Activated T-cell treated with anti-CD3 and anti-CD28 coated beads, Interleukin-2, amount 50 U/mL, for 4 hours (primary cell): Measurements from ENCODE around the gene OR10G2. TPM values are rescaled to one million over a fixed set of nuclear protein-coding genes. Genes with fewer than 3 reads are reported as not detected.

Source experiments
- ATAC-seq, 2 donors: fragments of 200-7000 bp; cut with Tn5 transposase; one replicate each; pipeline ENCODE4 v1.10.0; 2021
- DNase-seq: peaks from one replicate; pipeline ENCODE4 v3.0.0-alpha.2; 2020
- H3K27me3 Mint-ChIP-seq: one replicate; pipeline ENCODE4 v1.8.0; 2021; ENCODE audit warnings: low read depth, mixed read lengths
- H3K36me3 Mint-ChIP-seq: one replicate; pipeline ENCODE4 v1.8.0; 2022; ENCODE audit warnings: mixed read lengths; ENCODE audit not compliant: insufficient read depth
- H3K4me1 Mint-ChIP-seq: one replicate; pipeline ENCODE4 v1.8.0; 2021; ENCODE audit warnings: low read depth, mixed read lengths
- H3K4me3 Mint-ChIP-seq: one replicate; pipeline ENCODE4 v1.8.0; 2021; ENCODE audit warnings: mild to moderate bottlenecking, moderate library complexity, mixed read lengths
- H3K9me3 Mint-ChIP-seq: one replicate; pipeline ENCODE4 v1.8.0; 2021; ENCODE audit warnings: mixed read lengths
- total RNA-seq, 3 donors: library from RNA; stranded (reverse); gene quantifications; one replicate each; pipeline ENCODE4 v1.2.1, GENCODE V29; 2021

Gene OR10G2, protein sequence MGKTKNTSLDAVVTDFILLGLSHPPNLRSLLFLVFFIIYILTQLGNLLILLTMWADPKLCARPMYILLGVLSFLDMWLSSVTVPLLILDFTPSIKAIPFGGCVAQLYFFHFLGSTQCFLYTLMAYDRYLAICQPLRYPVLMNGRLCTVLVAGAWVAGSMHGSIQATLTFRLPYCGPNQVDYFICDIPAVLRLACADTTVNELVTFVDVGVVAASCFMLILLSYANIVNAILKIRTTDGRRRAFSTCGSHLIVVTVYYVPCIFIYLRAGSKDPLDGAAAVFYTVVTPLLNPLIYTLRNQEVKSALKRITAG
- not detected for total RNA-seq

DNA sequence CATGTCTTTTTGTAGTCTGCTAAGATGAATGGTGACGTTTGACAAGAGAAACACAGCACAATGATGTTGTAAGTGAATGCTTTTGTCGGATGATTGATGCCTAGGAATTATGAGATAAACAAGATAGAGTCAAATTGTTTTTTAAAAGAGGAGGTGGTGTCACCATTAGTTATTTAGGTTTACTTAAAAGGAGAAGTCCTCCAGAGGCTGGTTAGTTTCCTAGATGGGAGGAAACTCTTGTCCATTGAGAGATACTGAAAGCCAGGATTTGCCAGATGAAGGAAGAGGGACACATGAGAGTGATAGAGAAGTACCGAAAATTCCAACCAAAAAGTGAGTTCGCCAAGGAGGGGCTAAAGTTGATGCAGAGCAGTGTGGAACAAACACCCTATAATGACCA lies at the start of gene OR10G2:
Gene OR10G2 (minus strand): TSS at position 101 of the 400 bp plus-strand sequence. CDS start 98 bp downstream, at position 3.
- H3K4me3 Mint-ChIP-seq: no peak within 1 kb of the TSS
- no peak for DNase-seq
- peaks cover 11% of the 10 kb centered on the region for H3K27me3 Mint-ChIP-seq
- no peaks in the 10 kb centered on the region for H3K4me1 Mint-ChIP-seq
- peaks cover 8% of the 10 kb centered on the region for H3K9me3 Mint-ChIP-seq
- no peaks in the 10 kb centered on the region for H3K36me3 Mint-ChIP-seq
- ATAC-seq: no peak

DNA sequence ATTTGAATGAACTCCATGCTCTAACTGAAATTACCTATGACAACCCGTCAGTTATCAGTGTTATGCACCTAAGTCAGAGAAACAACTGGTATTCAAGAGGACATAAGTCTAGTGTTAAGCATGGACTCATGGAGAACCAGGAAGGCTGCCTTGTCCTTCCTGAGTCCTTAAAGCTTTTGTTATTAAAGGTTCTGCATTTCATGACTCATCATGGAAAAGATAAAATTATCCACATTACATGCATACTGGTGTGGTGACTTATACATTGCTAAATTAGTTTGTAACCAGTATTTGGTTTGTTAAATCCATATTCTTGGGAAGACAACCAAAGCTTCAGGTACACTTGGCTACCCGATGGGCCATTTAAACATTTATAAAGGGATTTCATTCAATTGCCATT lies 45.3 kb upstream of the OR10G2 start:
- H3K4me3 Mint-ChIP-seq: no peak overlapping the region
- H3K36me3 Mint-ChIP-seq: no peaks in the 10 kb centered on the region
- H3K9me3 Mint-ChIP-seq: peaks cover 4% of the 10 kb centered on the region
- DNase-seq (no peak), ATAC-seq (no peak)
- peaks cover 18% of the 10 kb centered on the region for H3K27me3 Mint-ChIP-seq
- H3K4me1 Mint-ChIP-seq: no peaks in the 10 kb centered on the region

DNA sequence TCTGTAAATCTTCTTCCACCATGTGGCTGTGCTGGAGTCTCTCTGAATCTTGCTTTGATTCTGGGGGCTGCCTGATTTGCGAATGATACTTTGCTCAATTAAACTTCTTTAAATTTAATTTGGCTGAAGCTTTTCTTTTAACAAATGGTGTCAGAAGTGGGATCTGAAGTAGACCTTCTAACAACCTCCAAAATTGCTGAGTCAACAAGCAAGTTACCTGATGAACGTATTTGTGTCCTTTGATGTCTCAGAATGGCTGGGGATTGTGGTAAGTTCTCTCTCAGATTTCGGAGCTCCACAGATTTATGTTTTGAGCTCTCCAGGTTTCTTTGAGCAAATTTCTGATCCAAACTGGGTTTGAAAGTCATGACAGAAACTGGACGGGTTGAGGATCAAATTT lies 40.8 kb upstream of the OR10G2 start:
- H3K4me1 Mint-ChIP-seq: no peaks in the 10 kb centered on the region
- H3K36me3 Mint-ChIP-seq: no peaks in the 10 kb centered on the region
- H3K9me3 Mint-ChIP-seq: peaks cover 4% of the 10 kb centered on the region

DNA sequence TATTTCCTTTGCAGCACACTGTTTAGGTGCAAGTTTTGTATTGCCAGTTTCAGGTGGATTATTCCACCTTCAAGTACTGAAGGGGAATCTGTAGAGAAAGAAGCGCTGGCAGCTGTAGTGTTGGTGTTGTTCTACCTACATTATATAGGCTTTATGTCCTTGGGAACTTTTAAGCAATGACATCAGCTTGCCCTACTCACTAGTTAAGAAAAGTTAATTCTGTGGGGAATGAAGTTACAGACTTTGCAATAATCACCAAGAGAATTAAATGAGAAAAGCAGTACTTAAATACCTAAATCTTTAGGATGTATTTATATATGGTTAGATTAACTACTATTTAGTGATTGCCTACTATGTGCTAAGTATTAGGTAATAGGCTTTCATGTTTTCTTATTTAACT lies 39.0 kb upstream of the OR10G2 start, which contains the start of gene OR4E1:
Gene OR4E1 (minus strand): TSS at position 101 of the 400 bp plus-strand sequence. CDS start 2,883 bp downstream, outside the sequence.
- Mint-ChIP-seq H3K4me3 (no peak within 1 kb of the TSS), H3K27me3 (peaks cover 18% of the 10 kb centered on the region), H3K4me1 (no peaks in the 10 kb centered on the region), H3K9me3 (peaks cover 4% of the 10 kb centered on the region), H3K36me3 (no peaks in the 10 kb centered on the region)
- no peak for ATAC-seq
- no peak for DNase-seq

More for the DNA sequence above, 40.8 kb upstream of the OR10G2 start:
- DNase-seq: no peak
- peaks cover 16% of the 10 kb centered on the region for H3K27me3 Mint-ChIP-seq
- no peak overlapping the region for H3K4me3 Mint-ChIP-seq
- ATAC-seq: no peak

DNA sequence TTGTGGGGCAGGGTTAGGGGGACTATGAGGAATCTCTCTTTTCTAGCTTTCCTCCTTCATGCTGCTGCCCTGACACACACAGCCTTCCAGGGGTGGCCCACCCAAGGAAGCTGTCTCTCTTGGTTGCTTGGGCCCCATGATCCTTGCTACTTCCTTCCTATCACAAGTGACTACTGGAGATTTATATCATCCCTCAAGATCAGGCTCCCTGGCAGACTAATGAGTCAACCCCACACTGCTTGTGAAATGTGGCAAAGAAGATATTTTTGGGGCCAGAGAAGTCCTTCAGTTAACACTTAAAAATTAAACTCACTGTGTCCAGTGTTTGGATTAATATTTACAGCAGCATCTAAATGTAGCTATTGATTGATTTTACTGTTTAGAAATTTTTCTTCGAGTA lies 37.4 kb upstream of the OR10G2 start:
- no peak overlapping the region for H3K4me3 Mint-ChIP-seq
- no peaks in the 10 kb centered on the region for H3K36me3 Mint-ChIP-seq
- ATAC-seq (no peak), DNase-seq (no peak)
- H3K27me3 Mint-ChIP-seq: peaks cover 15% of the 10 kb centered on the region
- peaks cover 4% of the 10 kb centered on the region for H3K9me3 Mint-ChIP-seq
- no peaks in the 10 kb centered on the region for H3K4me1 Mint-ChIP-seq

DNA sequence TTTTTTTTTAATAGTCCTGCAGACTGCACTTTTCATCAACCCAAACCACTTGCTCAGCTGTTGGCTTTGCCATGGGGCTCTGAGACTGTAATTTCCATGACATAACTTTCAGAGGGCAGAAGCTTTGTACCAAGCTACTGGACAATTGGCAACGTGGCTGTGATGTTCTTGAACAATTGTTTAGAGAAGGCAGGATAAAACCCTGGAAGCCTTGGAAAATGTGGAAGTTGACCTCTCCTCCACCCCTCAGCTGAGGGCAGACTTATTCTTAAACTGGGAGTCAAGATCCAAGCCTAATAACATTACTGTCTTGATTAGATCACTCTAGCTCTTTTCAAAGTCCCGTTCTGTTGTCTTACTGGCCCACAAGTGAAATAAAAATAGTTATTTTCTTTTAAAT lies 36.6 kb upstream of the OR10G2 start:
- no peak for DNase-seq
- peaks cover 4% of the 10 kb centered on the region for H3K9me3 Mint-ChIP-seq
- H3K36me3 Mint-ChIP-seq: no peaks in the 10 kb centered on the region
- ATAC-seq: no peak
- H3K4me1 Mint-ChIP-seq: no peaks in the 10 kb centered on the region
- no peak overlapping the region for H3K4me3 Mint-ChIP-seq
- H3K27me3 Mint-ChIP-seq: peaks cover 19% of the 10 kb centered on the region

DNA sequence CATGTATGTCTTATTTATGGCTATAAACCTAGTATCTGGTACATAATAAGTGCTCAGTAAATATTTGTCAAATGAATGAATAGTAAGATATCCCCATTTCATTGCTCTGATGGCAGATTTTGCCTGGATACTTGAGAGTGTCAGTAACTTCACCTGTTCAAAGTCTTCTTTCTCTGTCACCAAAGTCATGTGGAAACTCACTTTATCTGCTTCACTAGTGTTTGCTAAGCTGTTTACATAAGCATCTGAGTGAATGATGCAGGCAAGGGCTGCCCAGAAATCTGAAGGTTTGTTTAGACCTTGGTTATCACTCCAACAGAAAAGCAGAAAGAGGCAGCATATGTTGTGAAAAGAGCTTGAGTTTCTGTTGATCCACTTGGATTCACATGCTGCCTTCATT lies 34.5 kb upstream of the OR10G2 start:
- no peak for ATAC-seq
- no peak for DNase-seq
- no peaks in the 10 kb centered on the region for H3K36me3 Mint-ChIP-seq
- no peak overlapping the region for H3K4me3 Mint-ChIP-seq
- no peaks in the 10 kb centered on the region for H3K4me1 Mint-ChIP-seq
- no peaks in the 10 kb centered on the region for H3K9me3 Mint-ChIP-seq
- H3K27me3 Mint-ChIP-seq: peaks cover 28% of the 10 kb centered on the region

DNA sequence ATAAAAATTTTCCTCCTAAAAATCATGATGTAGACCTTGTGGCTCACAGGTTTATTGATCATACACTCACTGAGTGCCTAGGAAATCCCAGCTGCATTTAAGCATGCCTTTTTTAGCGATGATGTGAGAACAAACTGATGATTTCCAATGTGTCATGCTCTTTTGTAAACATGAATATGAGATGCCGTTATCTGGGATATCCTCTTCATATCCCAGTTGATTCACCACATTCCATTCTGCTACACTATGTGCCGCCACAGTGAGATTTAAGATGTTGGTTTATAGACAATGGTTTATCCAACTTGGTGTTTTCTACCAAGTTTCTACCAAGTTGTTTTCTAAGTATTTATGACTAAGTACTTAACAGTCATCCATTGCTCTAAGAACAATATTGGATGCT lies 33.6 kb upstream of the OR10G2 start:
- Mint-ChIP-seq H3K4me3 (no peak overlapping the region), H3K27me3 (peaks cover 35% of the 10 kb centered on the region), H3K9me3 (no peaks in the 10 kb centered on the region), H3K4me1 (no peaks in the 10 kb centered on the region), H3K36me3 (no peaks in the 10 kb centered on the region)
- DNase-seq (no peak), ATAC-seq (no peak)

DNA sequence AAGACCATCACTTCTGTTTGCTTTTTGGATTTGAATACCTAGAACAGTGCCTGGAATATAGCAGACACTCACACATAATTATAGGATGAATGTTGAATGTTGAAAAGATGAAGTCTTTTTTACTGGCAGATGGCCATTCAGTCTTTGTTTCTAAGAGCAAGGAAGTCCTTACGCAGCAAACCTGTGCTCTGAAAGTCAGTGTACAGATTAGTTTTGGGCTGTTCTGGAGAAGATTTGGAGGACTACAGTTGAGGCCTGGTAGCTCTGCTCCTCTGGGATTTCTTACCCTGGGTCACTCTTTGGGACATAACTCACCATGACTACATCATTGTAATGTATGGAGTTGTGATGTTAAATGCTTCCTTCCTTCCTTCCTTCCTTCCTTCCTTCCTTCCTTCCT lies 22.2 kb upstream of the OR10G2 start:
- ATAC-seq: no peak
- no peaks in the 10 kb centered on the region for H3K4me1 Mint-ChIP-seq

DNA sequence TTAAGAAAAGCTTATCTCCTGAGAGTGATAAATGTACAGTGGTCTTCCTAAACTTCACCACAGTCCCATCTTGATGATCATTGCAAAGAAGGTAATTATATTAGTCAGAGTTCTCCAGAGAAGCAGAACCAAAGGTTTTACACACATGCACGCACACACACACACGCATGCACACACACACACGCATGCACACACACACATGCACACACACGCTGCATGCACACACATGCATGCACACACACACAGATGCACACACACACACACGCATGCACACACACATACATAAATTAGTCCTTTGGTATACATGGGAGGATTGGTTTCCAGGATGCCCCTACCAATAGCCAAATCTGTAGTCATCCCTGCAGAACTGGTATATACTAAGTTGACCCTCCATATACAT lies 19.5 kb upstream of the OR10G2 start:
- Mint-ChIP-seq H3K4me1 (no peaks in the 10 kb centered on the region), H3K4me3 (no peak overlapping the region), H3K36me3 (no peaks in the 10 kb centered on the region), H3K27me3 (peaks cover 22% of the 10 kb centered on the region), H3K9me3 (no peaks in the 10 kb centered on the region)
- DNase-seq (no peak), ATAC-seq (no peak)

More for the DNA sequence above, 22.2 kb upstream of the OR10G2 start:
- no peak overlapping the region for H3K4me3 Mint-ChIP-seq
- peaks cover 11% of the 10 kb centered on the region for H3K27me3 Mint-ChIP-seq
- H3K9me3 Mint-ChIP-seq: no peaks in the 10 kb centered on the region
- no peak for DNase-seq
- no peaks in the 10 kb centered on the region for H3K36me3 Mint-ChIP-seq

DNA sequence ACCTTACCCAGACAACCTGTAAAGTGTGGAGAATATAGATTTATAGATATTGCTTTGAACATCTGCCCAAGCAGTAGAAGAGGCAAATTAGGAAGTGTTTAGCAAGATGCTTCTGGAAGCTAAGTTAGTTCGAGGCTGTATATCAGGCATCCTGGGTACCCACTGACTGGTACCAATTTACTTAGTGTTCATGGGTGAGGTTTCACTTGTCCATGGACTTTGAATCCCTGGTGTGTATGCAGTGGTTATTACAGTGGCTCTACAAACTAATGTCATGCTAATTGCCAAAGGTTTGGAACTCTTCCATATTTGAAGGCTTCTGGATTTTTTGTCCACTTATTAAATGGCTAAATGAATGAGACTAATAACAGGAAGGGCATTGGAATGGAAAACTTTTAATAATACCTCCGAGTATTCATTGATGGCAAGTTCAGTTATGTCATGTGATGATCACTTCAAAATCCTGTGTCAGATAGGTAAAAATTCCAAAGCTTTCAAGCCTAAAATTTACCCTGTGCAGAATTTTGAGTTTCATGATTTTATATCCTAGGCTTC lies 18.7 kb upstream of the OR10G2 start, which contains the start of gene OR4E2:
Gene OR4E2 (plus strand): TSS at position 505 of the 555 bp plus-strand sequence. CDS start 11,248 bp downstream, outside the sequence.
- peaks cover 1% of the 10 kb centered on the region for H3K9me3 Mint-ChIP-seq
- H3K27me3 Mint-ChIP-seq: peaks cover 24% of the 10 kb centered on the region
- H3K36me3 Mint-ChIP-seq: no peaks in the 10 kb centered on the region
- DNase-seq (no peak), ATAC-seq (no peak)
- no peaks in the 10 kb centered on the region for H3K4me1 Mint-ChIP-seq
- no peak within 1 kb of the TSS for H3K4me3 Mint-ChIP-seq

DNA sequence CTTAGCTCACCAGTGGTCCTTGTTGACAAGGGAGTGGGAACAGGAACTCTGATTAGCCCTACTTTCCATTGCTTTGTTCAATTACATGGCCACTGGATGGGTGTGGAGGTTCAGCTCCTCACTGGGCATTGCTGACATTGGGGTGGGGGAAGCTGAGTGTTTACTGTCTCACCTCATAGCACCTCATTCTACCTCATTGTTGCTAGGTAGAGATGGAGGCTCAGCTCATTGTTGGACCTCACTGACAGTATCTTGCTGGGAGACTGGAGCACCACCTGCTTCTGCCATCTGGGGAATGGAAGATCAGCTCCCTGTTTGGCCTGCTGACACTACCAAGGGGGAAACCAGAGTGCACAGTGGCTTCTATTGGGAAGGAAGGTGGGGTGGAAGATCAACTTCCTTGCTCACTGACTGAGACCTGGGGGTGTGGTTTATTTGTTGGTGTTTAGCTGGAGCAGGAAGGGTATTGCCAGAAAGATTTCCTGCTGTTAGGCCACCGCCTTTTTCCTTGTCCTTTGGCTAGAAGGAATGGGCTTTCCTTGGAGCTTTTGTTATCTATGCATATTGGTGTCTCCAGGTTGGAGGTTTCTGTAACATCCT lies 17.6 kb upstream of the OR10G2 start:
- no peak overlapping the region for H3K4me3 Mint-ChIP-seq
- ATAC-seq: no peak
- no peaks in the 10 kb centered on the region for H3K36me3 Mint-ChIP-seq
- H3K4me1 Mint-ChIP-seq: no peaks in the 10 kb centered on the region
- peaks cover 3% of the 10 kb centered on the region for H3K9me3 Mint-ChIP-seq
- peaks cover 25% of the 10 kb centered on the region for H3K27me3 Mint-ChIP-seq
- no peak for DNase-seq

DNA sequence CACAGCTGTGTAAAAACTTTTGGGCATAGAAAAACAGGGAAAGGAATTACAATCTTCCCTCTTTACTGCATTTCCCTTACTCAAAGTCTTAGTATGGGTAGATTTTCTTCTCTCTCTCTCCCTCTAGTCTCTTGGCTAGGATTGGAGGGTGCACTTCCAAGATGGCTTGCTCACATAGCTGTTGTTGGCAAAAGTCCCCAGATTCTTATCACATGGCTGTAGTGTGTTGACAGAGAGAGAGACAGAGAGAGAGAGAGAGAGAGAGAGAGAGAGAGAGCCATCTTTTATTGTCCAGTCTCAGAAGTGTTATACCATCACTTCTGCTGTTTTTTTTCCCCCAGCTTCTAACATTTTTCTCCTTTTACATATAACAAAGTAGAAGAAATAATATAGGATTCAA lies 12.6 kb upstream of the OR10G2 start:
- H3K4me1 Mint-ChIP-seq: no peaks in the 10 kb centered on the region
- no peak for ATAC-seq
- no peak for DNase-seq
- H3K27me3 Mint-ChIP-seq: peaks cover 31% of the 10 kb centered on the region
- no peak overlapping the region for H3K4me3 Mint-ChIP-seq
- H3K36me3 Mint-ChIP-seq: no peaks in the 10 kb centered on the region
- H3K9me3 Mint-ChIP-seq: peaks cover 3% of the 10 kb centered on the region

DNA sequence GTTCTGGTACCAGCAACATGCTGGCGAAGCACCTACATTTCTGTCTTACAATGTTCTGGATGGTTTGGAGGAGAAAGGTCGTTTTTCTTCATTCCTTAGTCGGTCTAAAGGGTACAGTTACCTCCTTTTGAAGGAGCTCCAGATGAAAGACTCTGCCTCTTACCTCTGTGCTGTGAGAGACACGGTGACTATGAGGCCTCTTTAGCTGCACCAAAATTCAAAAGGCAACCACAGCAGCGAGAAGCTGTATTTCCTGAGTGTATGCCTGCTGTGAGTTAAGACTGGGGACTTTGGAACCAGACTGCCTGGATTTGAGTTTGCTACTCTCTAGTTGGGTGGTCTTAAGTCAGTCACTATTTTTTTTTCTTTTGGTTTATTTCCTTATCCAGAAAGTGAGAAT lies 8.7 kb upstream of the OR10G2 start:
- H3K4me3 Mint-ChIP-seq: peak overlapping the region; percentile 33
- H3K27me3 Mint-ChIP-seq: peaks cover 11% of the 10 kb centered on the region
- H3K36me3 Mint-ChIP-seq: no peaks in the 10 kb centered on the region
- H3K9me3 Mint-ChIP-seq: peaks cover 2% of the 10 kb centered on the region
- DNase-seq (no peak), ATAC-seq (no peak)
- H3K4me1 Mint-ChIP-seq: peaks cover 2% of the 10 kb centered on the region

DNA sequence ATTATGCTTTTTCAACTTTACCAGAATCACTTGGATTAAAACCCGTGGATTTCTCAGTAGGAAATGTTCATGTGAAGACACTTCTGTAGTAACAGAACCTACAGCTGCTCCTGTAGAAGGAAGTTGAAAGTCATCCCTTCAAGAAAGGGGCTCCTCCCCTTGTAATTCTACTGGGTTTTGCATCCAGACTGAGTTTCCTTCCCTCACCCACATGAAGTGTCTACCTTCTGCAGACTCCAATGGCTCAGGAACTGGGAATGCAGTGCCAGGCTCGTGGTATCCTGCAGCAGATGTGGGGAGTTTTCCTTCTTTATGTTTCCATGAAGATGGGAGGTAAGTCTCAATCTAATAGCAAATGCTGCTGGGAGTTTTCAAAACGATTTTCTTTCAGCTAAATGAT lies 7.9 kb upstream of the OR10G2 start:
- no peaks in the 10 kb centered on the region for H3K36me3 Mint-ChIP-seq
- DNase-seq (no peak), ATAC-seq (no peak)
- peak overlapping the region; percentile 33 for H3K4me3 Mint-ChIP-seq
- H3K27me3 Mint-ChIP-seq: peaks cover 14% of the 10 kb centered on the region
- no peaks in the 10 kb centered on the region for H3K9me3 Mint-ChIP-seq
- peaks cover 2% of the 10 kb centered on the region for H3K4me1 Mint-ChIP-seq
